Smooth muscle cell (in vitro differentiated cells): ENCODE data around the gene FBXO39. TPM values are rescaled to one million over a fixed set of nuclear protein-coding genes. Genes with fewer than 3 reads are reported as not detected.

ENCODE experiments used
- DNase-seq: peaks from one replicate; lab custom pipeline; 2025; ENCODE audit not compliant: unreplicated experiment; lab: John Stamatoyannopoulos, UW
- H2AFZ ChIP-seq: fragments of 200-600 bp; sonication (generic); 2 replicates; pipeline ENCODE4 v1.6.0; 2016; ENCODE audit warnings: antibody characterized with exemption, low read depth, mild to moderate bottlenecking
- H3F3A ChIP-seq: fragments of 200-600 bp; sonication (generic); 2 replicates; pipeline ENCODE4 v1.6.0; 2017; ENCODE audit warnings: antibody characterized with exemption, low read depth
- H3K27ac ChIP-seq: fragments of 200-600 bp; sonication (generic); 2 replicates; pipeline ENCODE4 v1.5.1; 2016; ENCODE audit warnings: low read depth, mild to moderate bottlenecking
- H3K27me3 ChIP-seq: fragments of 200-600 bp; sonication (generic); 2 replicates; pipeline ENCODE4 v1.6.1; 2016; ENCODE audit warnings: low read depth, mild to moderate bottlenecking
- H3K36me3 ChIP-seq: fragments of 200-600 bp; sonication (generic); 2 replicates; pipeline ENCODE4 v1.5.1; 2016; ENCODE audit warnings: low read depth
- H3K4me1 ChIP-seq: fragments of 200-600 bp; sonication (generic); 2 replicates; pipeline ENCODE4 v1.5.1; 2016; ENCODE audit warnings: low read depth
- H3K4me2 ChIP-seq: fragments of 200-600 bp; sonication (generic); 2 replicates; pipeline ENCODE4 v1.6.0; 2016; ENCODE audit warnings: mild to moderate bottlenecking
- H3K4me3 ChIP-seq: fragments of 200-600 bp; sonication (generic); 2 replicates; pipeline ENCODE4 v1.5.1; 2016; ENCODE audit warnings: mild to moderate bottlenecking
- H3K79me2 ChIP-seq: fragments of 200-600 bp; sonication (generic); 2 replicates; pipeline ENCODE4 v1.6.0; 2016; ENCODE audit warnings: low read depth, mild to moderate bottlenecking
- H3K9ac ChIP-seq: fragments of 200-600 bp; sonication (generic); 2 replicates; pipeline ENCODE4 v1.6.0; 2016; ENCODE audit warnings: low read depth
- H3K9me3 ChIP-seq: fragments of 200-600 bp; sonication (generic); replicated peaks from 2 replicates; pipeline ENCODE4 v1.5.1; 2016; ENCODE audit warnings: low read depth
- H4K20me1 ChIP-seq: fragments of 200-600 bp; sonication (generic); 2 replicates; pipeline ENCODE4 v1.6.0; 2016; ENCODE audit warnings: low read depth
- CTCF ChIP-seq: fragments of 200-600 bp; sonication (generic); IDR thresholded peaks from 2 replicates; pipeline ENCODE4 v1.5.1; 2017; ENCODE audit warnings: borderline replicate concordance, mild to moderate bottlenecking, antibody characterized with exemption; ENCODE audit not compliant: insufficient read depth, poor library complexity, severe bottlenecking
- WGBS: methylation state at CpG from one replicate; pipeline ENCODE4 v1.1.7; 2016; ENCODE audit warnings: low lambda C conversion rate; 5-methylcytosine and 5-hydroxymethylcytosine counted together
- polyA plus RNA-seq: library from polyadenylated mRNA; unstranded; fragments of >200 nt; fragmentation: Nextera tagmentation; extraction: Ambion mirVana; gene quantifications from 2 replicates; pipeline ENCODE4 v1.2.1, GENCODE V29; 2016
- total RNA-seq: library from RNA; depleted of rRNA; stranded (reverse); fragments of >200 nt; gene quantifications from 2 replicates; pipeline ENCODE4 v1.2.3, GENCODE V29; 2014

Gene FBXO39
- total and polyA plus RNA-seq, 2 experiments from 2014 or later, result not detected

- H3K79me2 ChIP-seq, result no peaks in the 10 kb centered on the region
- peak overlapping the region; percentile 100 for H3K27ac ChIP-seq
- WGBS, result 40% methylated on average over 5 of the region's 5 CpGs
- H4K20me1 ChIP-seq, result no peaks in the 10 kb centered on the region
- no peaks in the 10 kb centered on the region for H3K9me3 ChIP-seq
- no peak for DNase-seq
- peaks cover 16% of the 10 kb centered on the region for H3F3A ChIP-seq
- peak overlapping the region; percentile 50 for H3K4me2 ChIP-seq
- no peaks in the 10 kb centered on the region for H3K36me3 ChIP-seq
- H3K4me3 ChIP-seq, result peak overlapping the region; percentile 17
- H3K27me3 ChIP-seq, result no peaks in the 10 kb centered on the region
- H2AFZ ChIP-seq, result peak overlapping the region; percentile 80
- no peak for TF ChIP-seq CTCF
- H3K4me1 ChIP-seq, result peaks cover 29% of the 10 kb centered on the region
- no peak overlapping the region for H3K9ac ChIP-seq
Measured at GRCh38 chr17:6755281-6755680, 20.7 kb upstream of the FBXO39 start.

- H3K36me3 ChIP-seq, result no peaks in the 10 kb centered on the region
- peak within 1 kb of the TSS; percentile 17 for H3K4me3 ChIP-seq
- peak within 1 kb of the TSS; percentile 50 for H3K4me2 ChIP-seq
- H3K27me3 ChIP-seq, result no peaks in the 10 kb centered on the region
- H3K79me2 ChIP-seq, result no peaks in the 10 kb centered on the region
- no peak for TF ChIP-seq CTCF
- no peak for DNase-seq
- 69% methylated on average over 14 of the region's 14 CpGs for WGBS
- peaks cover 29% of the 10 kb centered on the region for H3K4me1 ChIP-seq
- no peaks in the 10 kb centered on the region for H3K9me3 ChIP-seq
- no peak within 1 kb of the TSS for H3K9ac ChIP-seq
- H2AFZ ChIP-seq, result peak within 1 kb of the TSS; percentile 80
- H3K27ac ChIP-seq, result peak within 1 kb of the TSS; percentile 100
- H3F3A ChIP-seq, result peaks cover 16% of the 10 kb centered on the region
- H4K20me1 ChIP-seq, result no peaks in the 10 kb centered on the region
Measured at GRCh38 chr17:6755731-6756184, 20.3 kb upstream of the FBXO39 start, which contains the start of gene XAF1. Gene XAF1 (plus strand): TSS chr17:6756046. CDS start chr17:6756079, 33 bp downstream.

GRCh38 chr17:6756425-6757031 lies 19.5 kb upstream of the FBXO39 start:
- Histone ChIP-seq H3K36me3 (no peaks in the 10 kb centered on the region), H4K20me1 (no peaks in the 10 kb centered on the region), H3K27ac (no peak overlapping the region), H3K27me3 (no peaks in the 10 kb centered on the region), H3F3A (peaks cover 16% of the 10 kb centered on the region), H3K4me1 (peaks cover 29% of the 10 kb centered on the region), H3K4me2 (peak overlapping the region; percentile 50), H3K79me2 (no peaks in the 10 kb centered on the region), H2AFZ (peak overlapping the region; percentile 80), H3K4me3 (no peak overlapping the region), H3K9ac (no peak overlapping the region), H3K9me3 (no peaks in the 10 kb centered on the region)
- TF ChIP-seq CTCF, result no peak
- 85% methylated on average over 12 of the region's 13 CpGs for WGBS
- DNase-seq, result no peak

- H3K27me3 ChIP-seq, result no peaks in the 10 kb centered on the region
- H2AFZ ChIP-seq, result no peak overlapping the region
- no peaks in the 10 kb centered on the region for H3K79me2 ChIP-seq
- no peaks in the 10 kb centered on the region for H3K36me3 ChIP-seq
- H3K4me3 ChIP-seq, result no peak overlapping the region
- H3F3A ChIP-seq, result peaks cover 9% of the 10 kb centered on the region
- no peaks in the 10 kb centered on the region for H3K9me3 ChIP-seq
- no peaks in the 10 kb centered on the region for H4K20me1 ChIP-seq
- 98% methylated on average over 2 of the region's 2 CpGs for WGBS
- H3K9ac ChIP-seq, result no peak overlapping the region
- peaks cover 23% of the 10 kb centered on the region for H3K4me1 ChIP-seq
- DNase-seq, result no peak
- TF ChIP-seq CTCF, result no peak
- no peak overlapping the region for H3K4me2 ChIP-seq
- H3K27ac ChIP-seq, result no peak overlapping the region
Measured at GRCh38 chr17:6757747-6758146, 18.3 kb upstream of the FBXO39 start.
